H1 (cell line): ENCODE results near the gene ARHGAP10. TPM values are rescaled to one million over a fixed set of nuclear protein-coding genes. Genes with fewer than 3 reads are reported as not detected.
A peak's percentile ranks its signal among the peaks of the same experiment; 100 is the strongest.

Experiments
- CTCF ChIA-PET: fragments of 300-600 bp; sonication (Branson Sonifier 250); formaldehyde crosslinking; loops from one replicate; lab custom pipeline; 2021; ENCODE audit not compliant: partially characterized antibody; lab: Charles Lee
- POLR2A ChIA-PET: fragments of 300-600 bp; sonication (Branson Sonifier 250); formaldehyde crosslinking; loops from one replicate; lab custom pipeline; 2021; ENCODE audit warnings: inconsistent platforms; ENCODE audit not compliant: partially characterized antibody; lab: Charles Lee
- DNase-seq, 2 experiments: peaks; one replicate each; pipeline versions ENCODE4 v3.0.0 to v3.0.0-alpha.2; 2010 to 2022; ENCODE audit warnings: low spot score in 2 of 2, low read depth in 1 of 2, mixed read lengths in 1 of 2
- FAIRE-seq: peaks from 2 replicates; lab custom pipeline; 2011; peaks lifted over from hg19 to GRCh38; lab: Jason Lieb, UNC
- H2AFZ ChIP-seq: 2 replicates; pipeline ENCODE4 v1.8.1; 2012; ENCODE audit warnings: low read length, inconsistent platforms
- H2AK5ac ChIP-seq: 2 replicates; pipeline ENCODE4 v1.6.1; 2013; ENCODE audit warnings: low read depth, low read length
- H2BK120ac ChIP-seq: replicated peaks from 2 replicates; pipeline ENCODE3; 2013; ENCODE audit warnings: low read depth, low read length, inconsistent platforms
- H2BK12ac ChIP-seq: 2 replicates; pipeline ENCODE4 v1.6.1; 2013; ENCODE audit warnings: low read depth, low read length
- H2BK15ac ChIP-seq: 2 replicates; pipeline ENCODE4 v1.6.1; 2013; ENCODE audit warnings: low read length
- H2BK20ac ChIP-seq: 2 replicates; pipeline ENCODE4 v1.6.1; 2013; ENCODE audit warnings: low read length
- H2BK5ac ChIP-seq: 2 replicates; pipeline ENCODE4 v1.6.1; 2013; ENCODE audit warnings: low read depth, low read length
- H3K14ac ChIP-seq: 2 replicates; pipeline ENCODE4 v1.6.1; 2013; ENCODE audit warnings: inconsistent platforms; ENCODE audit not compliant: insufficient read length
- H3K18ac ChIP-seq: 2 replicates; pipeline ENCODE4 v1.6.1; 2013; ENCODE audit warnings: low read length; ENCODE audit errors: extremely low read depth
- H3K23ac ChIP-seq: 2 replicates; pipeline ENCODE4 v1.6.1; 2013; ENCODE audit warnings: inconsistent platforms; ENCODE audit not compliant: insufficient read length
- H3K23me2 ChIP-seq: 2 replicates; pipeline ENCODE4 v1.6.1; 2013; ENCODE audit warnings: low read depth, low read length
- H3K27ac ChIP-seq: 2 replicates; pipeline ENCODE4 v1.6.1; 2011; ENCODE audit warnings: low read depth, low read length, inconsistent platforms
- H3K27me3 ChIP-seq, 4 experiments: replicated peaks in 1 of 4; 1 replicate in 1 of 4; 2 replicates in 3 of 4; pipeline versions ENCODE4 v1.6.1 to v1.8.1; 2011 to 2013; ENCODE audit warnings: low read length in 3 of 4, mild to moderate bottlenecking in 3 of 4, inconsistent platforms in 2 of 4, mixed read lengths in 2 of 4, moderate library complexity in 1 of 4; ENCODE audit not compliant: control insufficient read depth in 3 of 4, insufficient read depth in 3 of 4; ENCODE audit errors: extremely low read depth in 1 of 4
- H3K36me3 ChIP-seq, 4 experiments: 2 replicates each; pipeline versions ENCODE4 v1.6.1 to v1.8.1; 2011 to 2013; ENCODE audit warnings: mild to moderate bottlenecking in 4 of 4, low read length in 3 of 4, moderate library complexity in 2 of 4, control low read depth in 1 of 4, inconsistent platforms in 1 of 4; ENCODE audit not compliant: insufficient read depth in 4 of 4, control insufficient read depth in 2 of 4
- H3K4ac ChIP-seq: replicated peaks from 2 replicates; pipeline ENCODE3; 2013; ENCODE audit warnings: low read length, low read depth, mixed read lengths, inconsistent platforms; ENCODE audit not compliant: insufficient read length
- H3K4me1 ChIP-seq, 4 experiments: replicated peaks in 1 of 4; 1 replicate in 1 of 4; 2 replicates in 3 of 4; pipeline versions ENCODE4 v1.6.1 to v1.8.1; 2011 to 2013; ENCODE audit warnings: low read length in 3 of 4, inconsistent platforms in 2 of 4, mixed read lengths in 1 of 4; ENCODE audit not compliant: insufficient read depth in 4 of 4, control insufficient read depth in 3 of 4
- H3K4me2 ChIP-seq, 2 experiments: 2 replicates each; pipeline versions ENCODE4 v1.6.1 to v1.8.1; 2011 to 2013; ENCODE audit warnings: low read depth in 2 of 2, low read length in 2 of 2, control low read depth in 1 of 2, inconsistent platforms in 1 of 2, mild to moderate bottlenecking in 1 of 2; ENCODE audit not compliant: insufficient read depth in 1 of 2
- H3K4me3 ChIP-seq, 4 experiments: fragments of 200-600, 300-600 bp in 1 of 4; sonication (generic), shearing (Covaris generic), sonication (Bioruptor Twin) in 1 of 4; 2 replicates each; pipeline versions ENCODE4 v1.5.1 to v1.8.1; 2011 to 2016; ENCODE audit warnings: low read length in 4 of 4, low read depth in 3 of 4, control low read depth in 2 of 4, inconsistent platforms in 2 of 4, mild to moderate bottlenecking in 2 of 4, mixed read lengths in 1 of 4, moderate library complexity in 1 of 4; ENCODE audit not compliant: insufficient read depth in 2 of 4; ENCODE audit errors: extremely low read depth in 1 of 4
- H3K56ac ChIP-seq: replicated peaks from 2 replicates; pipeline ENCODE3; 2013; ENCODE audit warnings: low read depth, mild to moderate bottlenecking, mixed read lengths, low read length, inconsistent platforms; ENCODE audit not compliant: insufficient read length
- H3K79me1 ChIP-seq: 2 replicates; pipeline ENCODE4 v1.6.1; 2013; ENCODE audit warnings: low read depth, low read length, control low read depth
- H3K79me2 ChIP-seq, 2 experiments: 2 replicates each; pipeline versions ENCODE4 v1.6.1 to v1.8.1; 2012 to 2013; ENCODE audit warnings: low read length in 2 of 2, mild to moderate bottlenecking in 2 of 2, inconsistent platforms in 1 of 2; ENCODE audit not compliant: insufficient read depth in 2 of 2, control insufficient read depth in 1 of 2
- H3K9ac ChIP-seq, 4 experiments: replicated peaks in 1 of 4; 1 replicate in 1 of 4; 2 replicates in 3 of 4; pipeline versions ENCODE4 v1.6.1 to v1.8.1; 2011 to 2013; ENCODE audit warnings: low read depth in 3 of 4, low read length in 3 of 4, control low read depth in 2 of 4, mild to moderate bottlenecking in 2 of 4, moderate library complexity in 2 of 4, inconsistent platforms in 1 of 4; ENCODE audit errors: extremely low read depth in 1 of 4
- H3K9me3 ChIP-seq, 2 experiments: 2 replicates each; pipeline versions ENCODE4 v1.6.1 to v1.8.1; 2012 to 2013; ENCODE audit warnings: mild to moderate bottlenecking in 2 of 2, moderate library complexity in 2 of 2, control low read depth in 1 of 2, inconsistent platforms in 1 of 2, low read depth in 1 of 2, low read length in 1 of 2, mixed read lengths in 1 of 2; ENCODE audit not compliant: insufficient read depth in 2 of 2
- H4K20me1 ChIP-seq, 2 experiments: replicated peaks in 1 of 2; 2 replicates each; pipeline versions ENCODE3 to v1.8.1; 2011 to 2013; ENCODE audit warnings: inconsistent platforms in 2 of 2, low read length in 2 of 2, mild to moderate bottlenecking in 1 of 2; ENCODE audit not compliant: insufficient read depth in 2 of 2, control insufficient read depth in 1 of 2
- H4K5ac ChIP-seq: 2 replicates; pipeline ENCODE4 v1.6.1; 2013; ENCODE audit warnings: low read length, low read depth, mixed read lengths, inconsistent platforms; ENCODE audit not compliant: insufficient read length
- H4K8ac ChIP-seq: 2 replicates; pipeline ENCODE4 v1.8.0; 2013; ENCODE audit warnings: mild to moderate bottlenecking, moderate library complexity, low read length, inconsistent platforms; ENCODE audit not compliant: insufficient read depth; ENCODE audit errors: extremely low read depth
- H4K91ac ChIP-seq: replicated peaks from 2 replicates; pipeline ENCODE3; 2013; ENCODE audit warnings: low read length, mixed read lengths, inconsistent platforms; ENCODE audit not compliant: insufficient read length
- CBX8 ChIP-seq: fragments of 300-800, 300-1000 bp; sonication (generic); IDR thresholded peaks from 2 replicates; pipeline ENCODE4 v1.7.1; 2016; ENCODE audit warnings: low read depth, low read length, borderline replicate concordance
- KDM1A ChIP-seq: fragments of 200-600, 300-600 bp; sonication (generic); IDR thresholded peaks from 2 replicates; pipeline ENCODE4 v1.7.1; 2016; ENCODE audit warnings: mild to moderate bottlenecking, low read length, borderline replicate concordance
- RXRA ChIP-seq: IDR thresholded peaks from 2 replicates; pipeline ENCODE4 v1.6.1; 2011; ENCODE audit warnings: low read depth, mild to moderate bottlenecking, low read length, moderate library complexity; ENCODE audit not compliant: insufficient read depth
- TAF7 ChIP-seq: optimal IDR thresholded peaks from 2 replicates; pipeline ENCODE3; 2011; ENCODE audit warnings: low read depth, mild to moderate bottlenecking, inconsistent platforms, low read length, moderate library complexity, borderline replicate concordance
- WGBS, 2 experiments: shearing (Covaris generic) in 1 of 2; methylation state at CpG; one replicate each; pipeline versions ENCODE4 v1.1.6 to v1.1.7; 2013 to 2015; ENCODE audit warnings: low lambda C conversion rate in 2 of 2, mixed read lengths in 2 of 2, inconsistent platforms in 1 of 2, low coverage in 1 of 2, missing lambda C conversion rate in 1 of 2; ENCODE audit not compliant: insufficient replicate concordance in 2 of 2, insufficient coverage in 1 of 2, insufficient read length in 1 of 2; ENCODE audit errors: extremely low coverage in 1 of 2, missing lambda C conversion rate in 1 of 2; 5-methylcytosine and 5-hydroxymethylcytosine counted together
- polyA plus RNA-seq, 7 experiments: library from polyadenylated mRNA; depleted of rRNA in 3 of 7; stranded (reverse) in 5 of 7; unstranded in 2 of 7; fragments of >200 nt in 5 of 7; fragments of 200-250 nt in 2 of 7; gene quantifications; 1 replicate in 5 of 7; 2 replicates in 1 of 7; 4 replicates in 1 of 7; pipeline versions ENCODE4 v1.2.1 to v1.2.3, GENCODE V29; 2011 to 2013; ENCODE audit warnings: missing spikeins in 2 of 7, mixed read lengths in 2 of 7
- total RNA-seq: library from RNA; stranded (reverse); fragmentation: NEBNext Ultra II Directional; extraction: Animal tissue kit (Norgen Biotek cat#: 25700); gene quantifications from 2 replicates; pipeline ENCODE4 v1.2.1, GENCODE V29; 2021
- TF ChIP-seq, protein P1 (sequence below): IDR thresholded peaks from 2 replicates; pipeline ENCODE4 v1.6.1; 2012; ENCODE audit warnings: low read length, inconsistent platforms

ARHGAP10 gene
- total and polyA plus RNA-seq, 2 of the 8 experiments (the other 6 are each of a cell fraction or from before 2014, with no cell fraction given): 3.7 to 6.1 TPM

- no peak overlapping the region for H4K91ac ChIP-seq
- H2BK12ac ChIP-seq: no peak overlapping the region
- H3K27ac ChIP-seq: no peak overlapping the region
- no peak overlapping the region for H2BK5ac ChIP-seq
- no peak overlapping the region for H3K4me3 ChIP-seq
- no peaks in the 10 kb centered on the region for H3K79me1 ChIP-seq
- peaks cover 0 to 6% (median 0%) of the 10 kb centered on the region in 4 experiments; a peak in 3 of 7 replicates for H3K4me1 ChIP-seq
- no peak overlapping the region for H3K14ac ChIP-seq
- ChIA-PET CTCF (interaction anchor here (0.8 to 1.5 kb wide), 2 partner anchors 68 to 184 kb away, joined by 3 to 4 read pairs; no protein-coding TSS in a partner anchor), POLR2A (no interaction called here)
- H4K8ac ChIP-seq: no peak overlapping the region
- no peak overlapping the region for H3K56ac ChIP-seq
- no peak overlapping the region for H2BK20ac ChIP-seq
- WGBS, 2 experiments: 80% methylated on average over 4 of the region's 4 CpGs; no CpG with 5 or more reads in 1 of the 2 experiments
- no peaks in the 10 kb centered on the region for H3K23me2 ChIP-seq
- 0 out of 7 replicates have a peak overlapping the region, but pooled peaks of 1 of the 4 experiments have one; percentile 8 for H3K9ac ChIP-seq
- H2AFZ ChIP-seq: no peak overlapping the region
- H3K9me3 ChIP-seq: no peaks in the 10 kb centered on the region
- no peak overlapping the region for H3K18ac ChIP-seq
- no peaks in the 10 kb centered on the region for H4K20me1 ChIP-seq
- H3K4ac ChIP-seq: no peak overlapping the region
- H4K5ac ChIP-seq: no peak overlapping the region
- H3K4me2 ChIP-seq: no peak overlapping the region
- no peak for DNase-seq
- no peaks in the 10 kb centered on the region for H3K27me3 ChIP-seq
- H2BK120ac ChIP-seq: no peak overlapping the region
- no peak for FAIRE-seq
- no peaks in the 10 kb centered on the region for H3K79me2 ChIP-seq
- no peak overlapping the region for H2BK15ac ChIP-seq
- H2AK5ac ChIP-seq: no peak overlapping the region
- H3K23ac ChIP-seq: no peak overlapping the region
- no peaks in the 10 kb centered on the region for H3K36me3 ChIP-seq
- TF ChIP-seq KDM1A (no peak), TAF7 (no peak), RXRA (no peak), CBX8 (no peak)
- TF ChIP-seq, protein P1, sequence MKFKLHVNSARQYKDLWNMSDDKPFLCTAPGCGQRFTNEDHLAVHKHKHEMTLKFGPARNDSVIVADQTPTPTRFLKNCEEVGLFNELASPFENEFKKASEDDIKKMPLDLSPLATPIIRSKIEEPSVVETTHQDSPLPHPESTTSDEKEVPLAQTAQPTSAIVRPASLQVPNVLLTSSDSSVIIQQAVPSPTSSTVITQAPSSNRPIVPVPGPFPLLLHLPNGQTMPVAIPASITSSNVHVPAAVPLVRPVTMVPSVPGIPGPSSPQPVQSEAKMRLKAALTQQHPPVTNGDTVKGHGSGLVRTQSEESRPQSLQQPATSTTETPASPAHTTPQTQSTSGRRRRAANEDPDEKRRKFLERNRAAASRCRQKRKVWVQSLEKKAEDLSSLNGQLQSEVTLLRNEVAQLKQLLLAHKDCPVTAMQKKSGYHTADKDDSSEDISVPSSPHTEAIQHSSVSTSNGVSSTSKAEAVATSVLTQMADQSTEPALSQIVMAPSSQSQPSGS: no peak
Measured at GRCh38 chr4:148051403-148051802, 319.5 kb downstream of the ARHGAP10 start.
